SIG-M5 treated with dmso at 0.1 percent for 504 hours (cell line): ENCODE data around the gene YIPF1.
"Not testable (repeated sequence)": the region's sequence is repeated elsewhere in the genome, so short reads cannot be mapped to it uniquely, and the experiment has no call there.

Experiments
- DNase-seq: peaks from one replicate; lab custom pipeline; 2025; ENCODE audit not compliant: unreplicated experiment; lab: John Stamatoyannopoulos, UW

The YIPF1 gene

DNA sequence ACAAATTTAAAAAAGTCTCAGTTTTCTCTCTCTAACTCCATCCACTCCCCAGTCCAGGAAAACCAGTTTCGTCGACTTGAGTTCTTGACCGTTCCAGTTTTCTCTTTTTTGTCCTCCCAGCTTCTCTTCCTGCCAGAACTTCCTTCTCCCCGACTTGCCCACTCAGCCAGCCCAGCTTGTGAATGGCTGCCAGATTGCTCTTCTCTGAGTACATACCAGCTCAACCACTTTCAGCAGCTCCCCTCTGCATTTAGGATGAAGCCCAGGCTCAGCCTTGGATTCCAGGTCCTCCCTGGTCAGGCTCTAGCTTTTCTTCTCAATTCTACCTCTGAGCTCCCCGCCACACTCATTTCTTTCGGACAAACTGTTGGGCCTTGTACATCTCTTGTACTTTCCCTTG, 5.8 kb upstream of the YIPF1 start:
- no peak for DNase-seq

DNA sequence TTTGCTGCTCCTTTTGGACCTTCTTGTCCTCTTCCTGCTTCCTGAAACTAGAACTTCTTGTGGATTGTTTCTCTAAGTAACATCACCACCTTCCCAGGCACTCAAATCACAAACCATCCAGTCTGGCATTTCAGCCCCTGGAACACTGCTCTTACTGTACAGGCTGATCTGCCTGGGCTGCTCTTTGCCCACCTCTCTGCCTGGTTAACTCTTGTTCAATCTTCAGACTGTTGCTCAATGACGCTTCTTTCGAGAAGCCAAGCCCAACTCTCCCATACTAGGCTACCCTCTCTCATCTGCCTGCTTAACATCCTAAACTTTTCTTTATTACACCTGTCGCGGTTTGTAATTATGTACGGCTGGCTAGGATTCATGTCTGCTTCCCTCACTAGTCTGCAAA, 5.0 kb upstream of the YIPF1 start:
- DNase-seq: no peak

DNA sequence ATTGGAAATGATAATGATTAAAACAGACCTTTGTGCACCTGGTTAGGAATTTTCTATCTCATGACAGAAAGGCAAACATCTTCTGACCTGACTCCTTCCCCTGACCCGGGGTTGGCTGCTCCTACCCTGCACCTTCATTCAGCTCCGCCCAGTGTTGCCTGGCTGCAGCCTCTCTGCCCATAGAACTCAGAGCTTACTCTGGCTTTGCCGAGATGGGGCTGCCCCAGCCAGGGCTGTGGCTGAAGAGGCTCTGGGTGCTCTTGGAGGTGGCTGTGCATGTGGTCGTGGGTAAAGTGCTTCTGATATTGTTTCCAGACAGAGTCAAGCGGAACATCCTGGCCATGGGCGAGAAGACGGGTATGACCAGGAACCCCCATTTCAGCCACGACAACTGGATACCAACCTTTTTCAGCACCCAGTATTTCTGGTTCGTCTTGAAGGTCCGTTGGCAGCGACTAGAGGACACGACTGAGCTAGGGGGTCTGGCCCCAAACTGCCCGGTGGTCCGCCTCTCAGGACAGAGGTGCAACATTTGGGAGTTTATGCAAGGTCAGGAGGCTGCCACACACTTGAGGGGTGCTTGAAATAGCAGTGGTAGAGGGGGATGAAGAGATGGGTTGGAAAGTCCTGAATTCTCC, 4.5 kb upstream of the YIPF1 start, which contains the start of gene DIO1:
Gene DIO1 (plus strand): TSS at position 189 of the 638 bp plus-strand sequence. CDS start 24 bp downstream, at position 213.
- DNase-seq: no peak

DNA sequence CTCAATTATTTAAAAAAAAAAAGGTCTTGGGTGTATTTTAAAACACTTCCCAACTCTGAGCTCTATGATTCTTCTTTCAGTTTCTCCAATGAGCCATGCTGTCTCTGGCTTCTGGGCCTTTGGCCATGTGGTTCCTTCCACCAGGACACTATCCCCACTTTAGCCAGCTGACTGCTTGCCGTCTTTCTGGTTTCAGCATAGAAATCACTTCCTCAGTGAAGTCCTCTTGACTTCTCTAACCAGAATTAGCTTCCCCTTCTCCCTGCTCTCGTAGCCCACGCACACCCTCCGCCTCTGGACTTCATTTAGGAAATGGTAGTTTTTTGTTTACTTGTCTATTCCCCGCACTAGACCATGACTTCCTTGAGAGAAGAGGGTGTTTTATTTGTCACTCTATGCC, 3.3 kb upstream of the YIPF1 start:
- DNase-seq: peak; percentile 46

DNA sequence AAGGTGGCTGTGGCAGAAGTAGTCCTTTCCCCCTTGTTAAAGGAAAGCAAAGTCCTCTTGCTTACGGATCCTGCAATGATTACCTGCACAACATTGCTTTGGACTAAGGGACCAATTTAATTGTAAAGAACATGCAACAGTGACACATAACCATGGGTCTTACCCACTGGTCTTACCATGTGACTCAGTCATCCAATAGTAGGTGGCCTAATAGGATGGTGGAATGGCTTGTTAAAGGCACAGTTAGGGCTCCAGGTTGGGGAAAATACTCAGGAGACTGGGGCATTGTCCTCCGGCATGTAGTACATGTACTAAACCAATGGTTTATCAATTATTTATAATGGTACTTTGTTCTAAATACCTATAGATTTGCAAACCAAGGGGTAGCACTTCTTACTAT, 2.1 kb upstream of the YIPF1 start:
- no peak for DNase-seq

DNA sequence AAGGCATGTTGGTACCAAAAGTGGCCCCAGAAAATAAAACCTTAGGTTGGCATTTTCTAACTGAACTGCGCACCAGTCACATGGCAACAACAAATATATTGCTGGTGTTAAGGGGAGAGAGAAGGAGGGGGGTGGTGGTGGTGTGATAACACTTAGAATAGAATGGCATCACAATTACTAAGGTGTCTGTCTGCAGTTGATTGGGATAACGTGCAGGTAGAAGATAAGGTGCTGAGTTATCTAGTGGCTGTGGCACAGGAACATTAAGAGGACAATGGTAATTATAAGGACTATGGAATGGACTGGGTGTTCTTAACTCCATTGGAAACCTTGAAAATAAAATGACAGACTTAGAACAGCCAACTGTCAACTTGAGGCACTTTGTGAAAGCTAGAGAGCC, 1.4 kb upstream of the YIPF1 start:
- DNase-seq: no peak

DNA sequence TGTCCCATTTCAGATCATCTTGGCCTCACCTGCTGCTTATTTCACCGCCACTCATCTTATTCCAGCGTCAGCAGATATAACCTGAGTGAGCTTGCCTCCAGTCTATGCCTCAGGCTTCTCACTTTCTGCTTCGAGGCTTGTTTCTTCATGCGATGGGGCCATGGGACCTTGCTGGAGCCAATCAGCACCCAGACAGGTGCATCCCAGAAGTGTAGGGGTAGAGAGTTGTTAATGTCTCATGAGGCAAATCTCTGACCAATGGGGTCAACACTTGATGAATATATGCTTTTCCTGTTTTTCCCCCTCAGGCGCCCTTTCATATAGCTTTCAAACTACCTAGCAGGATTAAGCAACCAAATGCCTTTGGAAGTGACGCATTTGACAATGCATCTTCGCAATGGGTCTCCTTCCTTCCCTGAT, 935 bp upstream of the YIPF1 start:
- DNase-seq: no peak

DNA sequence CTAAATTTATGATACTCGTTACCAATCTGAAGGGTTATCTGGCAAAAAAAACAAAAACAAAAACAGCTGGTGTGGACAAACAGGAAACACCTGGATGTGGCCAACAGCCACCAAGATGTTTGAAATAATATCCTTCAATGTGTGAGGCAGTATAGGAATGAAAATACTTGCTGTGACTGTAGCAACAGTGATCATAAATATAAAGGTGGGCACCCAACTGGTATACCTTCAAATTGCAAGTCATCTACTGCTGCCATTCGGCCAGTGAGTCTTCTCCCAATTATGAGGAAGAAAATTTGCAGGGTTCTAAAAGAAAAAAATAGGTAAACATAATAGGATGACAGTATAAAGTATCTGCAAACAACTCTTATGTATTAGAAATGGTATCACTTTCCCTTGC, 916 bp downstream of the YIPF1 start:
- DNase-seq: no peak

DNA sequence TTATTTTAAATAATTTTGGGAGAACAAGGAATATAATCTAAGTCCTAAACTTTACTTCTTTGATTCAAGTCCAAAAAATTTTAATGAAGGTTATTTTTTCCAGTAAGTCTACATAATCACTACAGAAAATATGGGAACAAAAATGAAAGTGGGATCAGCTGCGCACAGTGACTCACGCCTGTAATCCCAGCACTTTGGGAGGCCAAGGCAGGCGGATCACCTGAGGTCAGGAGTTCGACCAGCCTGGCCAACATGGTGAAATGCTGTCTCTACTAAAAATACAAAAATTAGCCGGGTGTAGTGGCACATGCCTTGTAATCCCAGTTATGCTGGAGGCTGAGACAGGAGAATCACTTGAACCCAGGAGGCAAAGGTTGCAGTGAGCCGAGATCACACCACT, 6.0 kb downstream of the YIPF1 start:
- not testable (repeated sequence) for DNase-seq

DNA sequence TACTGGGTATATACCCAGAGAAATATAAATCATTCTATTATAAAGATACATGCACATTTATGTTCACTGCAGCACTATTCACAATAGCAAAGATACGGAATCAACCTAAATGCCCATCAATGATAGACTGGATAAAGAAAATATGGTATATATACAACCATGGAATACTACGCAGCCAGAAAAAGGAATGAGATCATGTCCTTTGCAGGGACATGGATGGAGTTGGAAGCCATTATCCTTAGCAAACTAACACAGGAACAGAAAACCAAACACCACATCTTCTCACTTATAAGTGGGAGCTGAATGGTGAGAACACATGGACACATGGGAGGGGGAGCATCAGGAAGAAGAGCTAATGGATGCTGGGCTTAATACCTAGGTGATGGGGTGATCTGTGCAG, 7.7 kb downstream of the YIPF1 start:
- DNase-seq: not testable (repeated sequence)

DNA sequence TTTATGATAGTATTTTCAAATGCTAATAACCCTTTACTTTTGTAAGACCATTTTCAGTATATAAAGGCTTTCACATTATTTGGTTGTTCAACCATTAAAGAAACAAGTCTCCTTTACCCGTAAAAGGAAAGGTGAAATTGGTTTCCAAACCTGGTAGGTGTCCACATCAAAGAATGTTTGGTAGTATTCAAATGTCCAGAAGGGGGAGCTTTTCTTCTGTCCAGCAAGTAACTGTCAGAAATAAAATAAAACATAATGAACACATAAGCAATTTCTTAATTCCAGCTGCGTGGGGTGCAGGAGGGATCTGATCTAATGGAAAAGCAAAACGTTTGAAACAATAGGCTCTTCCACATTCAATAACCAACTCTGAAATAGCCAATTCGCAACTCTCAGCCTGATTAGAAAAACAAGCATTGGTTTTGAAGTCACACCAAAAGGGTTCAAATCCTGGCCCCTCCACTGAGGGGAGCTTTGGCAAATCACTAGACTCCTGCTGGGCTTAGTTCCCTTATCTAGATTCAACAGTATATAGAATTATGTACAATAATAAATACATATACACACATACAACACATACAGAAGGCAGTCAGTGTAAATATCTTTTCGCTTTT, 11.0 kb downstream of the YIPF1 start:
- peak; percentile 35 for DNase-seq

DNA sequence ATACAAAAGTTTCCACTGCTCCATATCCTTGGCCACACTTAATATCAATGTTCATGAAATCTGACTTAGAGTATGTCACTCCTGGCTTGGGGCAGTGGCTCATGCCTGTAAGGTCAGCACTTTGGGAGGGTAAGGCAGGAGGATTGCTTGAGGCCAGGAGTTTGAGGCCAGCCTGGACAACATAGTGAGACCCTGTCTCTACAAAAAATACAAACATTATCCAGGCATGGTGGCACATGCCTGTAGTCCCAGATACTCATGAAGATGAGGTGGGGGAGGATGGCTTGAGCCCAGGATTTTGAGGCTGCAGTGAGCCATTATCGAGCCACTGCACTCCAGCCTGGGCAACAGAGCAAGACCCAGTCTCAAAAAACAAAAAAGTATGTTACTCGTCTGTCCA, 14.4 kb downstream of the YIPF1 start:
- DNase-seq: not testable (repeated sequence)

DNA sequence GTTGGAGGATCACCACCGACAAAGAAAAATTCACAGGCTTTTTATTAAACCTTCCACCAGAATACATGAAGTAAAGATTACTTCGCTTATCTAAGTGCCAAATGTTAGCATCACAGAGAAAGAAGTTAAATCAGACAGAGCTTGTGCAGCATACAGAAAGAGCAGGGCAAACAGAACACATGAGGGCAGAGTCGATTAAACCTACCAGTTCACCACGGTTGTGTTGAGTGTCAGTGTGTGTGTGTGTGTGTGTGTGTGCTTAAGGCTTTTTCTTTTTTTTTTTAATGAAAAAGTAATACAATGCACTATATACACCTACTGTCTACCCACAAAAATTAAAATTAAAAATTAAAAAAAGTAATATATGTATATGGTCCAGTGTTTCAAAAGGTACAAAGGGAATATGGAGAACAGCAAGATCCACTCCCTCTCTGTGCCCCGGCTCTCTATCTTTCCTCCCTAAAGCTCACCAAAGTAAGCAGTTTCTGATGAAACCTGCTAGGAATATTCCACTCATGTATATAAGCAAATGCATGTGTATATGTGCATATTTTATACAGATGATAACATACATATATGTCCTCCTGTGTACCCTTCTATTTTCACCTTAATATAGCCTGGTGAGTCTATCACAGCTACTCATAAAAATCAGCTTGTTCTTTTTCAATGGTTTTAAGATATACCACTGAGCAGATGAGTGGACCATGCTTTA, 17.7 kb downstream of the YIPF1 start:
- DNase-seq: no peak

DNA sequence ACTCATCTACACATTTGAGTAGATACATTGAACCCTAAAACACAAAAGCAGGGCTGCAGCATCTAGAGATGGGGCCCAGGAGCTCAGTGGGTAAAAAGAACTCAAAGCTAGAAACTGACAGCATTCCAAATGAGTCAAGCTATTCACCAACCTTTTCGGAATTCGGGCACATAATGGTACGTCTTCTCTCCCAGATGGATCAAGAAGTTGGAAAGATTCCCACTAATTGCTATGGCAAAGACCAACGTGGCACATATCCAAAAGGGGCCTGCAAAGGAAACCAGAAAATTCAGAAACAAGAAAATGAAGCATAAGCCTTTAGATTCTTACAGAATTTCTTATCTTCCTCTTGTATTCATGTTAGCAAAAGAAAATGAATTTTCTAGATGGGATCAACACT, 18.4 kb downstream of the YIPF1 start:
- DNase-seq: no peak

DNA sequence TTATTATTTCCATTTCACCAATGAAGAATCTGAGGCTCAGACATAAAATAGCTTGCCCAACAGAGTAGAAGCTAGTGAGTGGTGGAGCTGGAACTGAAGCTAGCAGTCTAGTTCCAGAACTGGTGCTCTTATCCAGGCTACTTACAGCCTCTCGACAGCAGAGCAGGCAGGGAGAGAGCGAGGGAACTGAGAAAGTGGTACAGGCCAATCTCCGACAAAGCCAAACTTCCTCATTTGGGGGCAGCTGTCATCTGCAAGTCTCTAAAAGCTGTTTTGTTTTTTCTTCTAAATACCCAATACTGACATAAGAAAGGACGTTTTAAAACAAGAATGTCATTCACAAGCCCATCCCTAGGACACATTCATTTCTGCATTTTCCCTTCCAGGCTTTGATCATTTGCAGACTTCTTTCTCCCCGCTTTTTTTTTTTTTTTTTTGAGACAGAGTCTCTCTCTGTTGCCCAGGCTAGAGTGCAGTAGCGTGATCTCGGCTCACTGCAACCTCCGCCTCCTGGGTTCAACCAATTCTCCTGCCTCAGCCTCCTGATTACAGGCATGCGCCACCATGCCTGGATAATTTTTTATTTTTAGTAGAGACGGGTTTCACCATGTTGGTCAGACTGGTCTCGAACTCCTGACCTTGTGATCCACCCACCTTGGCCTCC, 20.0 kb downstream of the YIPF1 start:
- DNase-seq: peak; percentile 54

DNA sequence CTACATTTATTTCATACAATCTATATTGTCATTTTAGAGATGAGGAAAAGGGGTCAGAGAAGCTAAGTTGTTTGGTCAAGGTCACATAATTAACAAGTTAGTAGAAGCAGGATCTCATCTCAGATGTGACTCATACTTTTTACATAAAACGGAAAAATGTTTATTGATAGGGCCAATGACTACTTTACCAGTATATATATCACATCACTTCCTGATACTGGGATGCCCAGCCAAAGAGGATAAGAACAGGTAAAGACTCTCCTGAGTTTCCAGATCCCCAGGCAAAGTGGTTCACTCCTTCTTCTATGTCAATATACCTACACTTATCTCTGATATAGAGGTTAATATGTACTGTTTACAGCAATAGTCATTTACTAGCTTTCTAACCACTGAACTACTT, 21.0 kb downstream of the YIPF1 start:
- no peak for DNase-seq

DNA sequence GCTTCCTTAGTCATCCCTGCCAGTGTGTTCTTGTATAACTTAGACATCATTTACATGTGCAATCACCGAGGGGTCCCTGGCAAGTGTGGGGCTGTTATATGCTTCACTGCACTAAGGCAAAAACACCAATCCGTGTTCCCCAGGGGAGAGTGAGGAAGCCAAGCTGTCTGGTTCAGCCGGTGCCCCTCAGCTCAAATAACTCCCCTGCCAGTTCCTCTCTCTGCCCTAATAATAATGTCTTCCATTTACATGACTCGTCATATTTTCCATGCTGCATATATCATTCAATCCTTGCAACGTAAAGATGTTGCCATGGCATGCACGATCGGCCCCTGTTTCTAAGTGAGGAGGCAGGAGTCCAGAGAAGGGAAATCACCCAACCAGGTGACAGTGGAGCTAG, 27.1 kb downstream of the YIPF1 start:
- DNase-seq: no peak

DNA sequence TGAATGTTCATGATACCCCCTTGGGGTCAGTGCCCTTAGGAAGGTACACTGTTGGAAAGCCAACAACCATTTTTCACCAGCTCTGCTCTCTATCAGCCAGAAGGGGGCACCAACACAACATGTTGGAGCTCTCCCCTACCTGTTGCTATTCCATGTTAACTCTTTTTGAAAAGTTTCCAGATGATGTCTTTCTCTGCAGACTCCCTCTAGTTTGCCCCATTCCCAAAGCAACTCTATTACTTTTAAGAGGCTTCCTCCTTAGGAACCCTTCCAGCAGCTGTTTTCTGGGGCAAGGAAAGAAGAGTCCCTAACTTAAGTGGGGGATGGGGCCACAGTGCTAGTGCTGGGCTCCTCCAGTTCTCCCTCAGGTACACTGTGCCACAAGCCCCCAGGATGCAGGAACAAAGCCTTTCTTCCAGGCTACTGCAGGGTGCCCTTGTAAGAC, 28.6 kb downstream of the YIPF1 start:
- peak; percentile 37 for DNase-seq

DNA sequence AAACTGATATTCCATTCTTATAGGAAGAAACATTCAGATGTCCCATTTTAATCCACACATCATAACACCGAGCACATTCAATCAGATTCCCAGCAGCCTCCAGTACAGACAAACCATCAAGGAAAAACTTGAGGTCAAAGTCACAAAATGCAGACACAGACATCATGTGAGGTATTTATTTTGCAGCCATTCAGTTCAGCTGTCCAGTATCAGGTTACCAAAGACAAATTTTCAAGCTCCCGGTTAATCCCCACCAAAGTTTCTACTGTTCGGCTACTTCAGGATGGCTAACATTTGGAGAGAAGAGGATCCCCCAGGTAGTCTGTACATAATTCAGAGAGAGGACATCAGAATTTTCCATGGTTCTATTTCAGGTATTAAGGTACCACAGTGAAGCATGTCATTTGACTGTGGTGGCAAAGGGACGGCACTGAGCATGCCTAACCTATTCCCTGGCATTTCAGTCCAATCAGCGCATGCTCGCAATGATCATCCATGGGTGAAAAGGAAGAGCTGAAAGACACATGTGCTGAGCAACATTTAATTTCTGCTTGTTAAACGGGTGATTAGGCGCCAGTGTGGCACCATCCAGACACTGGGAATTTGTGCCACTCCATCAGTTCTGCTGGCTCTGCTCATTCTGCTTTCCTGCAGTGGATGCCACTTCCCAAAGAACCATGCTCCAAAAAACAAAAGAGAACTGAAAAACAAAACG, 37.9 kb downstream of the YIPF1 start:
- DNase-seq: no peak

DNA sequence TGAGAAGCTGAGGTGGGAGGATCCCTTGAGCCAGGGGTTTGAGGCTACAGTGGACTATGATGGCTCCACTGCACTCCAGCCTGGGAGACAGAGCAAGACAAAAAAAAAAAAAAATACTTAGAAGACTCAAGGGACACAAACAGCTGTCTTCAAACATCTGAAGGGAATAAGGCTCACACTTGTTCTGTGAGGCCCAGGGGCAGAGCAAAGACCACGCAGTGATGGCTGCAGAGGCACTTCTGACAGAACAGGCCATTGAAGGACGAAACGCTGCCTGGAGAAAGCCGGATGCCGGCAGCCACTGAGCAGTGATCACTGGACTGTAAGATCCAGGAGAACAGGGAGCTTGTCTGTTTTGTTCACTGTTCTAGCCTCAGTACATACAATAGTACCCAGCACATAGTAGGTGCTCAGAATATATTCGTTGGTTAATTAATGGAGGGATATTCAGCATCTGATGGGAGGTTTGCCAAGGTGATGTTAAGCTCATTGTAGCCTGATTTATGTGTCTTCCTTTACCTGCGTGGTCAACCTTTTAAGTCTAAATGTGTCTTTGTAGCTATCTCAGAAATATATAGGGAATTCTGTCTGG, 39.4 kb downstream of the YIPF1 start:
- no peak for DNase-seq

DNA sequence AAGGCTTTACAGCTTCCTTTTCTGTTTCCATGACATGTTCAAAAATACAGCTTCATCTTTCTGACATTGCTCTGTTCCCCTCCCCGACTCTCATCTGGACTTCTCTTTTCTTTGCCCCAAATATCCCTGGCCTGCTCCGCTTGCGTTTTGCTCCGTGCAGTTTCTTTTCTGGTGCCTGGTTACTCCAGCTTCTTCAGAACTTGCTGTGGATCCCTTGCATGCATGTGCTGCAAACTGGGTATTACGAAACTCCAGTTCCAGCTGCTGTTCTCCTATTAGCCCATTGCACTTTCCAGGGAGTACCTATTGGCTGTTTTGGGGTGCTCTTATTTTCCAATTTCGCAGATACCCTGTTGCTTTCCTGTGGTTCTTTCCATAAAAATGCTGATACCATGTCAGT, 41.6 kb downstream of the YIPF1 start:
- DNase-seq: no peak
